Activated CD4-positive, alpha-beta T cell treated with anti-CD3 and anti-CD28 coated beads, Interleukin-2, amount 50 U/mL, for 24 hours (primary cell): ENCODE data around the gene AMHR2.

ENCODE experiments used
- DNase-seq, 2 donors: peaks; one replicate each; pipeline ENCODE4 v3.0.0-alpha.2; 2020; ENCODE audit warnings: low read depth in 1 of 2, low spot score in 1 of 2

Gene AMHR2

DNA sequence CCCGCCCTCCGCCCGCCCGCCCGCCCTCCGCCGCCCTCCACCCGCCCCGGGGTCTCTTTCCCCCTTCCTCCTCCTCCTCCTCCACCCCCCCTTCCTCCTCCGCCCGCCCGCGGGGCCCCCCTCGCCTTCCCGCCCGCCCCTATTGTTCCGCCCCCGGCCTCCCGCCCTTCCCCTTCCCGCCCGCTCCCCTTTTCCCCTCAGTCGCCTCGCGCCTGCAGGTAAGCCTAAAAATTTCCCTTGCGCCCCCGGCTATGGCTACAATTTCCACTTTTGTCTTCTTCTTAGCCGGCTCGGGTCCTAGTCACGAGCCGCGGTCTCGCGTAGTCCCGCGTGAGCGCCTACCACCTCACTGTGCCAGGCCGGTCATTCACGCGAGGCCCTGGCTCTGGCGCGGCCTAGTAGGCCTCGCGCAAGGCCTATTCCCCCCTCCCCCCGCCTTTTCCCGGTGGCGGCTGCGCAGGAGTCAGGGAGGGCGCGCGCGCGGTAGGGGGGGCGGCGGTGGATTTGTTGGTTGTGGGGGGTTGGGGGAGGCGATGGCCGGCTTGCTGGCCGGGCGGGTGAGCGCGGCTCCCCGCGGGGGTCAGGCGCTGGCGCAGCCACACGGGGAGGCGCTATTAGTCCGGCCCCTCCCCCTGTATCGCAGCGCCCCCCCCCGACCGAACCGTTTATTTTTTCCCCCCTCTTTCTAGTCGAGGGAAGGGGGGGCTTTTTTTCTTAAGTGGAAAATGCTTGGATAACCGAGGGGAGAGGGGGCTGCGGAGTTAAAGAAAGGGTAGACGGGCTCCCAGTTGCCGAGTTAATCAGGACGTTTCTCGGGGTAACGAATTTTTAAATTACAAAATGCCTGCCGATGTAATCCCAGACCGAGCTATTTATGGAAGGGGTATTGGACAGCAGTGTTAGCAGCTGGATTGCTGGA lies 28.8 kb downstream of the AMHR2 start:
- peak; percentile 62 to 65 for DNase-seq

DNA sequence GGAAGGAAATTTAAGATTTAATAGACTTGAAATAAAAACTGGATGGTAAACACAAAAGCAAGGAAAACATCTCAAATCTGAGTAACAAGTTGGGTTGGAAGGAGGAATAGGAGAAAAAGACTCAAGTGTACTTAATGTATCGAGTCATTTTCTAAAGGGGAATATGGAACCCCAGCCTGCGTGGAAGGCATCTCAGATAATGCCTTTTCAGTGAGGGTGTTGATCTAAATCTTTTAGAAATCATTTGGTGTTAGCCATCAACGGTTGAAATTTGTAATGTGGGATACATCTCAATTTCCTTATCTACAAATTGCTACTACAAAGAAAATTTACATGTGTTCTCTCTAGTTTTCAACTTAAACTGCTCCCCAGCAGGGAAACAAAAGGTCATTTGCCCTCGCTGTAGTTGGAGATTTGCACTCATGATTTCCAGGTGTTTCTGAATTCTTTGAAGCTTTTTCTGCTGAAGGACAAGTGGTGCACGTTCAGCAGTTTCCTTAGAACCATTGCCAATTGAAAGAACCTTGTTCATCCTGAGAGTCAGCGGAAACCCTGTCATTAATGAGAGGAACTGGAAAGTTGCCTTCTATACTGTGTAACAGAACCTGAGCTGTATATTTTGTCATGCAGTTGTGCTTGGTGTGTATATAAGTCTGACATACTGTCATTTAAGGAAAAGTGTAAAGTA lies 30.4 kb downstream of the AMHR2 start:
- no peak for DNase-seq

DNA sequence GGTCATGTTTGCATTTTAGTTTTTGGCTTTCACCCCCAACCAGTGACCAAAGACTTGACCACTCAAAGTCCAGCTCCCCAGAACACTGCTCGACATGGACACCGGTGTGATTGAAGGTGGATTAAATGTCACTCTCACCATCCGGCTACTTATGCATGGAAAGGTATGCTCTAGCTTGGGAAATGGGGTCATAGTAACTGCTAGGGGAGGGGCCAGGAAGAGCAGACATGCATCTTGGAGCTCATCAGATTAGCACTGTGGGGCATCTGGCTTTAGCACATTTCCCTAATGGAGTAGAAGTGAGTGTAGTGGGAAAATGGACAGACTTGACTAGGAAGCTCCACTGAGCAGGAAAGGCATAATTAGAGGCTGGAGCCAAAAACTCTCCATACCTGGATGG lies 31.1 kb downstream of the AMHR2 start:
- no peak for DNase-seq

DNA sequence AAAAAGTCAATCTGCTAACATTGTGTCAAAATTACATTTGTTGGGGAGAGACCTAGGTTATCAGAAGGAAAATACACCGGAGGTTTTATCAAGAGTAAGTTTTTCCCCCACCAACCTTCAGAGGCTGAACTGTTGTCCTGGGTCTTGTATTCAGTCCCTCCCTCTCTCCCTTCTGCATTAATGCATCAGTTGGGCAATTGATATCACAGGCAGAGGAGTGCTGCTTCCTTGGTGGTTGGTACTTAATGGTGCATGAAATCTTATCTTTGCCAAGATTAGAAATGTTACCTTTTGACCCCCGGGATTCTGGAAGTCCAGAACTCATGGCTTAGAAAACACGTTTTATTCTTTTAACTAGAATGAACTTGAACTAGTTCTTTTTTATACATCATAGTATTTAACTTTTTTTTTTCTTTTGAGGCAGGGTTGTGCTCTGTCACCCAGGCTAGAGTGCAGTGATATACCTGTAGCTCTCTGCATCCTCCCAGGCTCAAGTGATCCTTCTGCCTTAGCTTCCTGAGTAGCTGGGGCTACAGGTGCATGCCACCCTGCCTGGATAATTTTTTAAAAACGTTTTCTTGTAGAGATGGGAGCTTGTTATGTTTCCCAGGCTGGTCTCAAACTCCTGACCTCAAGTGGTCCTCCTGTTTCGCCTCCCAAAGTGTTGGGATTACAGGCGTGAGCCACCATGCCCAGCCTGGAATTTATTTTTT lies 33.2 kb downstream of the AMHR2 start:
- no peak for DNase-seq

DNA sequence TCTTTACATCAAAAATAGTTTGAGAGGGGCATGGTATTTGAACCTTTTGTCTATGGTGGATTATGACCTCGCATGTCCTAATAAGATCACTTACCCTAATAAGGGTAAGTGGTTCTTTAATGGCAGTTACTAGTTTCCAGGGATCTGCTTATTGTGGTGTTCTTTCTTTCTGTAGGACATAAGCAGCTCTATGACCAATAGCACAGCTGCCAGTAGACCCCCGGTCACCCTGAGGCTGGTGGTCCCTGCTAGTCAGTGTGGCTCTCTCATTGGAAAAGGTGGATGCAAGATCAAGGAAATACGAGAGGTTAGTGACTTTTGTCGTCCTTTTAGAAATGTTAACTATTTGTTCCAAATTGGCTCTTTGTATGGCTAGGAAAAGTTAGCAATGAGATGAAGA lies 35.4 kb downstream of the AMHR2 start:
- no peak for DNase-seq

DNA sequence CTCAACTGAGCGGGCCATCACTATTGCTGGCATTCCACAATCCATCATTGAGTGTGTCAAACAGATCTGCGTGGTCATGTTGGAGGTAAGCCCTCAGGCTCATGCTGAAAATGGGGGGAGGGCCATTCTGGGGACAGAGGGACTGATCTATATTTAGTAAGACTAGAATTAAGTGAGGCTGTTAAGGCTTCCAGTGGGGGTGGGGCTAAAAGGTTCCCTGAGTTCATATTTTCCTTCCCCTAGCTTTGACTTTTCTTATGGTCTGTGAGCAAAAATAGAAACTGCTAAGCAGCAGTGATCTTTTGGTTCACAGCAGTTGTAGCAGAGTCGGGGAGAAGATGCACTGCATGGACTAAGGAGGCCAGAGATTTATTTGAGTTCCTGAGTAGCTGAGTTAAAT lies 37.4 kb downstream of the AMHR2 start:
- no peak for DNase-seq

DNA sequence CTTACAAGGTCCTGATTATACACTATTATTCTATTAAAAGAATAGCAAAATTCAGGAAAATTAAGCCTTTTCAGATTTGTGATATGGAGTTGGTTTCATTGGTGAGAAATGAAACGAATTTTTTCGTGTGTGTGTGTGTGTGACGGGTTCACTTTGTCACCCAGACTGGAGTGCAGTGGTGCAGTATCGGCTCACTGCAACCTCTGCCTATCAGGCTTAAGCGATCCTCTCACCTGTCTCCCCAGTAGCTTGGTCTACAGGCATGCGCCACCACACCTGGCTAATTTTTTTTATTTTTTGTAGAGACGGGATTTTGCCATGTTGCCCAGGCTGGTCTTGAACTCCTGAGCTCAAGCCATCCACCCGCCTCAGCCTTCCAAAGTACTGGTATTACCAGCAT lies 37.9 kb downstream of the AMHR2 start:
- DNase-seq = no peak

DNA sequence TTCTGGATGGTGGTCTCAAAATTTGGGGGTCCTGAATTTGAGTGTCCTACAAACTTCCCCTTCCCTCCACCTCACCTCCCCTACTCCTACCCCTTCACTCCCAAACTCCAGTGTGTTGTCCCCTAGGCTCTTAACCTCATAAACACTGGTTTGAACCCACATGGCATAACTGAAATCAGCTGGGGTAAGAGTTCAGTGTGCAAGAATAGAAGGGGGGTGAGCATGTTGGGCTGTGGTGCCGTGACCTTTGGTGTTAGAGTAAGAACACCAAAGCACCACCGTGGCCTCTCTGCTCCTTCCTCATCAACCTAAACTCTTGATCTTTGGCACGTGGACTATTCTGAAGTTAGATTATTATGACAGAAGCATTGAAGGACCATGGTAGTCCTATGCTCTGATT lies 39.3 kb downstream of the AMHR2 start:
- no peak for DNase-seq

DNA sequence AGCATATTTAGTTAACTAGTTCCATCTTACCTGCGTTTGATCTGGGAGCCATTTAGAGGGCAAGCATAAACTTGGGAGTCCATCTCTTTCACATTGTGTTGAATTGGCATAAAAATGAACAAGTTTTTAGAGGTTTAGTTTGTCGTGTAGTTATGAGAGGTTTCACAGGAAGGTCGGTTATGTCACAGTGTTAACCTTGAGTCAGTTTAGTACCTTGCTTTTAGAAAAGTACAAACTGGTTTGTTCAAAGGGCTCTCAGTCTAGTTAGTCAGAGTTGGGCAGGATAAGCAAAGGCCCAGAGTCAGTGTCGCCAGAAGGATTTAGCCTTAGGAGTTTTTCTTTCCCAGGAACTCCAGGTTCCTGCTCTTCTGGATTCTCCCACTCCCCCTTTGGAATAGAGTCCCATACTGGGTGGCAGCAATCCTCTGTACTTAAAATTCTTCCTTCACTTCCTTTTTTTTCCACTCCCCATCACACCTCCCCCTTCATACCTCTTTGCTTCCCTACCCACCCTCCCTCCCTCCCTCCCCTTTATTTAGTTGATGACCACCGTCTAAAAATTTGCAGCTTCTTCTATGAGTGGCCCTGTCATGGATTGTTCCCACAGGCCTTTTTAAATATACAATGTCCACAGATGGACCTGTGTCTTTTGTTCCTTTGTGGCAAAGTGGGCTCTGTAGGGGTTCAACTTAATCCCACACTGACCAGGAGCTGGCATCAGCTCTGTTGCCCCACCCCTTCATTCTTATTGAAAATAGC lies 40.3 kb downstream of the AMHR2 start:
- no peak for DNase-seq

DNA sequence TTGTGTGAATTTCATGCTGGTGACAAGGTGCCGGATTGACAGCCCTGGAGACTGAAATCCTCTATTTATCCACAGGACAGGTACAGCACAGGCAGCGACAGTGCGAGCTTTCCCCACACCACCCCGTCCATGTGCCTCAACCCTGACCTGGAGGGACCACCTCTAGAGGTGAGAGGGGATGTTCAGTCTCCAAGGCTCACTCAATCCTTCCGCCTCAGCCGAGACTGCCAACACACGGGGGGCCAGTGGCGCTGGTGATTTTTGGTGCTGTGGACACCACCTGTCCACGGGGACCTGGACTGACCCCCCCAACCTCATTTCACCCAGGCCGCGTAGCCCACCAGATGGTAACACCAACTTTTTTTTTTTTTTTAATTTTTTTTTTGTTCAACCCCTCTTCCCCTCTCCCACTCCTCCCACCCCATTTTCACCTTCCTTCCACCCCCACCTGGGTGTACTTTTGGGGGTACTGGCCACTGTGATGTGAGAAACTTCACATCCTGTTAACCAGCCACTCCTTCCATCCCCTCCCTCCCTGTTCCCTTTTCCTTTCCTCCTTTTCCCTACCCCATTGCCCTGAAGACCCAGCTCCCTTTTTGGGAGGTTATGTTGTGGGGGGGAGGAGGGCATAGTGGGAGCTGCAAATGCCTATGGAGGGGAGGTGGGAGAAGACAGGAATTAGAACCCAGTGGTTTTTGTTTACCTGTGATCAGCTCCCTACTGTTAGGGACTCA lies 41.2 kb downstream of the AMHR2 start:
- no peak for DNase-seq

DNA sequence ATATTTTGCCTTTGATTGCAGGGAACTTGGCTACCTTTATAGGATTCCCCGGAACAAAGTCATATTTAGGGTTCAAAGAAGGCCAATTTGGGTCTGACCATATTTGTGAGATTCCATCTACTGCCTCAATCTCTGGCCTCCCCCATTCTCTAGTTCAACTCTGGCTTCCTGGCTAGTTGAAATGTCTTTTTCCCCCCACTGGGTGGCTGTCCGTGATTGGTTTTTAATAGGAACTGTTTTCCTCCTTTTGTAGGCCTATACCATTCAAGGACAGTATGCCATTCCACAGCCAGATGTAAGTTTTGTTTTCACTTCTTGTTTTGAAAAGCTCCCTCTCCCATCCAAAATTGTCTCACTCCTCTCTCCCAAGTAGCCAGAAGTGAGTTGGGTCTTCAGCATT lies 42.0 kb downstream of the AMHR2 start:
- no peak for DNase-seq

DNA sequence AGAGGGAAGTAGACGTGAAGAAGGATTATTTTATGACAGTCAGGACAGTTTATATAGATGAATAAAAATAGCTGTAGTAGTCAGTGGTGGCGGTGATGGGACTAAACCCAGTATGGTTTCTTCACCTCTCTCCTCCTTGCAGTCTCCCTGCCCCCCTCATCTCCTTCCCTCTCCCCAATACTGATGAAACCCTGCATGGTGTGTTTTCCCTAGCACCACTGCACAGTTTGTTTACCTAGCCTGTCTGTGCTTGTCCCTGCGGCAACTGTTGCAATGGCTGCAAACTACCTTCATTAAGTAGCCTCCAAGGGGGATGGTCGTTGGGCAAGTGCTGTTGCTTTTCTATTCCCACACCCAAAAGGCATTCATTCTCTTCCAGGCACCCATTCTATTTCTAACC lies 43.0 kb downstream of the AMHR2 start:
- no peak for DNase-seq

DNA sequence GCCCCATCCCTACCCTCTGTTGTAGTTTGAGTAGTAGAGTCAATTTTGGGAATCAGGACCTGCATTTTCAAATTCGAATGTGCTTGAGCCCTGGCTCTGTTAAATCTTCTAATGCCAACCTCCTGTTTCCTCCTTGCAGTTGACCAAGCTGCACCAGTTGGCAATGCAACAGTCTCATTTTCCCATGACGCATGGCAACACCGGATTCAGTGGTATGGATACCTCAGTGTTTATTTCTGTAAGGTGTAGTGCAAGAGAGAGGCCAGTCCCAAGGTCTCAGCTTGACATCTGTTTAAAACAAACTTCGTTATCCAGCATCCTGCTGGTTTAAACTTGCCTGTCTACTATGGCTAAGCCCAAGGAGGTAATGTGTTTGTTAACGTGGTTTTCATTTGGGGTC lies 43.4 kb downstream of the AMHR2 start:
- no peak for DNase-seq

DNA sequence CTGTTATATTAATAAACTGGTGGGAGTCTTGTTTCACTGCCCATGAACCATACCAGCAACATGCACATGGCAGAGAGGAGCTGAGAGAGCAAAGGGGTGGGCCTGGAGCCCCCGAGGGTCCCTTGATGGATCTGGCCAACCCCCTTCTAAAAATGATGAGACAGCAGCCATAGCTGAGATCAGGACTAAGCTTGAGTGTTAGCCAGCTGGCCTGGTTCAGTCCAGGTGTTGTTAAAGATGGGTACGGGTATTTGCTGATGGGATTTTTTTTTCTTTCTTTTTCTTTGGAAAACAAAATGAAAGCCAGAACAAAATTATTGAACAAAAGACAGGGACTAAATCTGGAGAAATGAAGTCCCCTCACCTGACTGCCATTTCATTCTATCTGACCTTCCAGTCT lies 44.2 kb downstream of the AMHR2 start:
- no peak for DNase-seq

DNA sequence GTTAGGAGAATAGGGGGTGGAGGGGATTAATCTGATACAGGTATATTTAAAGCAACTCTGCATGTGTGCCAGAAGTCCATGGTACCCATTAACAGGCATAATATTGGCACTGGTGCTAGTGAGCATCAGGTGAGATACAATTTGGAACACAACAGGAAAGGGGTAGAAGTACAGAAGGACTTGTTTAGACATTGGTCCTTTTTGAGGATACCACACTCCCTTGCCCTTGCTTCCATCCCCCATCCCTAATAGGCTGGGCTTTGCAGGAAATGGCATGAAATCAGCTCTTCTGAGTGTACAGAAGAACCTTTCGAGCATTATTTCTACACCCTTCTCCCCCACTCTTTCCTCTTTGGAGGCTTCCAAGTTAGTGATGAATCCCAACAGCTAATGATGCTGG lies 44.6 kb downstream of the AMHR2 start:
- DNase-seq = no peak

DNA sequence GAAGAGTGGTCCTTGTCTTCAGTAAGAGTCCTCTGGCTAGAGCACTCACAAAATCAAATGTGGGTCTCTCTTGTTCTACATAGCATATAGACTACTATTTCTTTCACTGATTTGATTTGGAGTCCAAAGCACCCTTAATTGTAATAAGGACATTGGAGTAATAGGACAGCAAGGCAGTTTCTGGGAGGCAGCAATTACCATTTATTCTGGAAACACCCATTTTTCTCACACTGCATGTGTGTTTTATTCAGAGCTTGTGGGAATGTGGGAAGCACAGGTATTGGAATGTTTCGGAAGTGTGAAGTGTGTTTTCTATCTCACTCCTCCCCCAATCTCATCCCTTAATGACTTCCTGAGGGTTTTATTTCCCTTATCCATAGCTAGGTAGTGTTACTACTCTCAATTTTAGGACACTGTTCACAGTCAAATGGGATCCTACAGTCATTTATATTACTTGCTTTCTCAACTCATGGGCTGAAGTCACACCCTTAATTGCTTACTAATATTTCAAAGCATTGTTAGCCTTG lies 48.5 kb downstream of the AMHR2 start:
- DNase-seq = no peak

DNA sequence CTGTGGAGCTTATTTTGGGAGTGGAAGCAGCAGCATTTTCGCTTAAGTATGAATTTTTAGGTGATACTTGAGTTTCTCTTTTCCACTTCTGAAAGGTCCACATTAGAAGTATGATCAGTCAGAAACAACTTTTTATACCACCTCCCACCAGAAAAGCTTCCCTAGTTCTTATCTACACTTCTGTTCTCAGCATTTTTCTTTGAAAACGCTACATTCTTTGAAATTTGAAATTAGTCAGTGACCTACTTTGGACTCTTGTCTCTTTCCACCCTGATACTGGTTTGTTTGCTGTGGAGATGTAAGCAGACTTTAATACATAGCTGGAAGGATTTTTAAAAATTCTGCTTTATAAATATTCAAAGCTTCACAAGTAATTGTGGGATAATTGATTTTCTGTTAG lies 50.4 kb downstream of the AMHR2 start:
- DNase-seq = no peak

DNA sequence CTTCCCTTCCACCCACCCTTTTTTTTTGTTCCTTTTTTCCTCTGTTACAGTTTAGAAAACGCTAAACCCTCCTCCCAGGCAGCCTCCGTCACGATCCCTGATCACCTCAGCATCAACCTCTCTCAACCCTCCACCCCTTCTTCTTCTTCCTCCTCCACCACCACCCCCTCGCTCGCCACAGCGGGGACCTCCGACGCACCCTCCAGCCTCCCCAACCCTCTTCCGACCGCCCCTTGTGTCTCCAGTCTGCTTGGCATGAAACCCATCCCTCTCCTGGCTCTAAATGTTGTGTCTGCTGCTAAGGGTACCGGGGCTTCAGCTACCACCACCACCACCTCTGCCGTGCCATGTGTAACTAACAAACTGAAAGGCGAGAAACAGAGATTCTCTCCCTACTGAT lies 51.2 kb downstream of the AMHR2 start:
- no peak for DNase-seq

DNA sequence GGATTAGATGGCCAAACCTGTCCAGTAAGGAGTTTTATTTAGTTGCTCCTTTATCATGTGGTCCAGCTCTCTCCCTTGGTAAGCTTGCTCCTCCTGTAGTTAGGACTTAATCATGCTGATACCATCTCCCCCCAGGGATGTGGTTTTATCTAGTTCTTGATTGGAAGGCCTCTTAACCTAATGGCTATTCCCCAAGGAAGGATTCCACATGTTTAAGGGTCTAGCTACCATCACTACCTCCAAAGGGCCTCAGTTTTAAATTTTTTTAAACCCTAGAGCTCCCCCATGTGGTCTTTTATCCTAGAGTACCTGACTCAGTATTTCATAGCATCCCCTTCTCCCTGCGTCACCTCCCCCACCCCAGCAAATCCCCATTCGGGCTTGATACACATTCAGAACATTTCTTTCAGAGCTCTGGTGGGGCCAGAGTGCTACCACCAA lies 53.1 kb downstream of the AMHR2 start:
- no peak for DNase-seq

DNA sequence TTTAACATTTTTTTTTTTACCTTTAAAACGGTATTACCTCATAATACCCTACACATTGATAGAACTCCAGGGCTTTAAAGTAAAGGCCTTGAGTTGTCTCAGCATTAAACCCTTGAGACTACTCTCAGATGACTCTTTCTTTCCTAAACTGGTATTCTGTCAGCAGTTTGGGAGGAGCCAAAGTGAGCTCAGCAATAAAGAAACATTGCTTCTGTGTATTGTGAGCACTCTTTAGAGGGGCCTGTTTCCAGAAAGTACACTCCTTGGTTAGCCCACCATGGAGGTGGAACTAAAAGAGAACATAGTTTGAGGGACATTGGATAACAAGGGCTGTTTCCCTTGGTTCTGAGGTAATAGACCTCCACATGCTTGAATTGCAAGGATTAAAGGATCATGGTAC lies 55.2 kb downstream of the AMHR2 start:
- DNase-seq = no peak
